Ishikawa (cell line): ENCODE results near the gene MMS19.

Experiments used
- EP300 ChIP-seq: IDR thresholded peaks from 2 replicates; pipeline ENCODE4 v1.6.1; 2012; ENCODE audit warnings: borderline replicate concordance
- FOXM1 ChIP-seq: IDR thresholded peaks from 2 replicates; pipeline ENCODE4 v1.6.1; 2012; ENCODE audit warnings: low read depth, borderline replicate concordance
- ZBTB7A ChIP-seq: IDR thresholded peaks from 2 replicates; pipeline ENCODE4 v1.6.1; 2012; ENCODE audit warnings: low read depth

- no peak for TF ChIP-seq ZBTB7A
- TF ChIP-seq EP300, result no peak
- no peak for TF ChIP-seq FOXM1
Observed at GRCh38 chr10:97539523-97540200, 41.4 kb upstream of the MMS19 start.
